Measurements from ENCODE around the gene MKRN2. TPM values are rescaled to one million over a fixed set of nuclear protein-coding genes. Genes with fewer than 3 reads are reported as not detected.
"Not testable (repeated sequence)": the region's sequence is repeated elsewhere in the genome, so short reads cannot be mapped to it uniquely, and the experiment has no call there.

The MKRN2 gene
- total and polyA plus RNA-seq, 7 donors = 11.6 to 37.4 (median 27.4) TPM

- DNase-seq = no peak
- TF ChIP-seq EP300 (IDR thresholded peaks at IDR 0.05) (no peak), CTCF (IDR thresholded peaks at IDR 0.05) (no peak), POLR2A (IDR thresholded peaks at IDR 0.05) (no peak), POLR2AphosphoS5 (IDR thresholded peaks at IDR 0.05) (no peak)
- Histone ChIP-seq H3K36me3 (no peaks in the 10 kb centered on the region), H3K4me1 (peaks cover 0 to 66% (median 43%) of the 10 kb centered on the region in 4 donors), H3K9me3 (no peaks in the 10 kb centered on the region), H3K4me3 (no peak overlapping the region), H3K27ac (no peak overlapping the region), H3K27me3 (no peaks in the 10 kb centered on the region)
- 81 to 87% methylated on average over 1 of the region's 1 CpG for WGBS, 2 donors
- intact Hi-C loops (cut with DNase I) = no loop called here
Observed at GRCh38 chr3:12628813-12629212, 71.9 kb downstream of the MKRN2 start.

GRCh38 chr3:12629560-12629959 lies 72.7 kb downstream of the MKRN2 start:
- no peak for DNase-seq
- Histone ChIP-seq H3K27ac (no peak overlapping the region), H3K4me1 (peaks cover 0 to 59% (median 43%) of the 10 kb centered on the region in 4 donors), H3K9me3 (no peaks in the 10 kb centered on the region), H3K27me3 (no peaks in the 10 kb centered on the region), H3K36me3 (no peaks in the 10 kb centered on the region), H3K4me3 (no peak overlapping the region)
- intact Hi-C loops (cut with DNase I) = no loop called here
- 39 to 67% methylated on average over 4 of the region's 4 CpGs for WGBS, 2 donors
- no peak for TF ChIP-seq POLR2AphosphoS5 (IDR thresholded peaks at IDR 0.05)
- TF ChIP-seq EP300 (IDR thresholded peaks at IDR 0.05) = no peak
- TF ChIP-seq CTCF (IDR thresholded peaks at IDR 0.05) = no peak
- TF ChIP-seq POLR2A (IDR thresholded peaks at IDR 0.05) = no peak

GRCh38 chr3:12630292-12630691 lies 73.4 kb downstream of the MKRN2 start:
- no peak overlapping the region for H3K4me3 ChIP-seq
- H3K36me3 ChIP-seq = no peaks in the 10 kb centered on the region
- peaks cover 0 to 55% (median 39%) of the 10 kb centered on the region in 4 donors for H3K4me1 ChIP-seq
- TF ChIP-seq EP300 (IDR thresholded peaks at IDR 0.05) (no peak), POLR2A (IDR thresholded peaks at IDR 0.05) (no peak), POLR2AphosphoS5 (IDR thresholded peaks at IDR 0.05) (no peak), CTCF (IDR thresholded peaks at IDR 0.05) (no peak)
- no peaks in the 10 kb centered on the region for H3K27me3 ChIP-seq
- H3K9me3 ChIP-seq = no peaks in the 10 kb centered on the region
- intact Hi-C loops (cut with DNase I) = no loop called here
- no peak for DNase-seq
- WGBS, 2 donors = 83% methylated on average over 2 of the region's 2 CpGs
- H3K27ac ChIP-seq = no peak overlapping the region

GRCh38 chr3:12630843-12631242 lies 74.0 kb downstream of the MKRN2 start:
- H3K27ac ChIP-seq; H3K9me3 ChIP-seq; H3K36me3 ChIP-seq; intact Hi-C loops (cut with DNase I); H3K4me3 ChIP-seq; DNase-seq; H3K27me3 ChIP-seq: not testable (repeated sequence)
- peaks cover 0 to 49% (median 34%) of the 10 kb centered on the region in 4 donors for H3K4me1 ChIP-seq
- WGBS, 2 donors = 93 to 96% methylated on average over 7 of the region's 7 CpGs

GRCh38 chr3:12632523-12632922 lies 75.6 kb downstream of the MKRN2 start:
- 93 to 94% methylated on average over 2 of the region's 2 CpGs for WGBS, 2 donors
- Histone ChIP-seq H3K27me3 (no peaks in the 10 kb centered on the region), H3K4me1 (peaks cover 0 to 36% (median 26%) of the 10 kb centered on the region in 4 donors), H3K9me3 (no peaks in the 10 kb centered on the region), H3K27ac (no peak overlapping the region), H3K36me3 (no peaks in the 10 kb centered on the region), H3K4me3 (no peak overlapping the region)
- intact Hi-C loops (cut with DNase I) = no loop called here
- TF ChIP-seq POLR2AphosphoS5 (IDR thresholded peaks at IDR 0.05) (no peak), CTCF (IDR thresholded peaks at IDR 0.05) (no peak), EP300 (IDR thresholded peaks at IDR 0.05) (no peak), POLR2A (IDR thresholded peaks at IDR 0.05) (no peak)
- DNase-seq = no peak
